Activated naive CD4-positive, alpha-beta T cell treated with anti-CD3 and anti-CD28 coated beads, Interleukin-2, amount 50 U/mL, for 16 hours (primary cell): ENCODE results near the gene FNDC3B.

Experiments used
- DNase-seq: peaks from one replicate; pipeline ENCODE4 v3.0.0-alpha.2; 2020

FNDC3B gene

DNA sequence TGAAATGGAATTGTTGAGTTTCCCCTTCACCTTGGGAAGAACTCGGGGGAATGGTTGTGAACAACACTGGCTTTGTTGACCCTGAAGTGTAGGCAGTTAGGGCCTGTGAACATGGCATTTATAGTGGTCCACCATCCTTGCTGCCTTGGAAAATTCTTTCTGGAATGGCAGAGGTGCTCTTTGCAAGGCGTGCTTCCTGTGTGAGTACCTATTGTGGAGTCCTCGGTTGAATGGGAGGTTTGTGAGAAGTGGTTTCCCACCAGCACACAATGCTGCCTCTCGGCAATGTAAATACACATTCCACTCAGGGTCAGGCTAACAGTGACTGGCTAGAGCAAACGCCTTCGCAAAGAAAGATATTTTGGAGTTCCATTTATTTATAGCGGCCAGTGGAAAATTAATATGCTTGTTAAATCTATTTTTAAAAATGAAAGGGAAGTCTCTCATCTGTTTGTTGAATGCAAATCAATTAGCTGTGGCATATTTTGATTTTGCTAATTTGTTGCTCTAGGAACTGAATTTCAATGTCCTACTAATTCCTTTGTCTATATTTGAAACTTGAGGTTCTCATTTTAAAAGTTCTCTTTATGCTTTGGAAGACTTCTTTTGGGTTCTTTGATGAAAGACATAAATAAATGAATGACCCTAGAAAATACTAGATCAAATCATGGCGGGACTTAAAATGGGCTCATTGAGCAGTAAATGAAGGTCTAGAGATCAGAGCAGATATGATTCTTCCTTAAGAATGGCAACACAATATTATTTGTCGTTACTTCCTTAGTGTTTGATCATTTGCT, 59.5 kb downstream of the FNDC3B start:
- no peak for DNase-seq

DNA sequence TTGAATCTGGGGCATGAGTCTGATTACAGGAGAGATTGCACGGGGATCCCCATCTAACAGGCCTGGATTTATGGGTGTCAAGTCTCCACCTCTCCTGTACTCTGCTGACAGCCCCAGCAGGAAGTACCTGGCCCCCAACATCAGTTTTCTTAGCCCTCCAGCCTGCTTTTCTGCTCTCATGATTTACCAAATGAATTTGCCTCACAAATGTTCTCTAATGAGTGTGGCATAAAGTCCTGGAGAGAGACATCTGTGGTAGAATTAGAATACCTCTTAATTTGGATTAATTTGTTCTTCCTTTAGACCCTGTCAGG, 60.1 kb downstream of the FNDC3B start:
- DNase-seq = no peak

DNA sequence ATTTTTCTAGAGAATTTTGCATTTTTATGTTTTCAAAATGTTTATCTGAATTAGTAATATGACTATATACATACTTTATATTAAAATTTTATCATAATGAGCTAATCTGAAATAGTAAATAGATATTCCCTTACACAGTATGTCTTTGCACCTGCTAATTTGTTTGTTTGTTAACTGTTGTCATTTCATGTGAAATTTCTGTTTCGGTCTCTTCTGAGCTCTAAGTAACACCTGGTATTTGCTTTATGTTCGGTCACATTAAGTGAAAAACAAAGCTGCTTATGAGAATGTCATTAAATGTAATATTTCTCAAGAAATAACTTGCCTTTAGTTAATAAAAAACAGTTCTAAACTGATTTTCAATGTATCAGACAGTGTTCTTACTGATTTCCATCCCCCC, 61.1 kb downstream of the FNDC3B start:
- no peak for DNase-seq

DNA sequence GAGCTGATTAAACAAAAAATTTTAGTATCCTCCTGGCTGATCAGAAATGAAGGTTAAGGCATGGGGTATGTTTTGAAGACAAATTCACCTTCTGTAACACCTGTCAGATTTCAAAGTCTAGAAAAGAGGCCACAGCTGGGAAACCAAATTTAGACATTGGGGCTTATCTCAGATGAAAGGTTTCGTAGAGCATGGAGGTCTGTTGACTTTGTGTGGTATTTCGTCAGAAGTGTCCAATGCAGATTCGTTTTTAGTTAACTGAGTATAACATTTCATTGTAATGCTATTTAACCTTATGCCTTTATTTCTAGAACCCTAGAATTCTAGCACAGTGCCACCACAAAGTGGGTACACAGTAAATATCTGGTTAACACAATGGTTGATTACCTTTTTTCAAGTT, 61.7 kb downstream of the FNDC3B start:
- no peak for DNase-seq

DNA sequence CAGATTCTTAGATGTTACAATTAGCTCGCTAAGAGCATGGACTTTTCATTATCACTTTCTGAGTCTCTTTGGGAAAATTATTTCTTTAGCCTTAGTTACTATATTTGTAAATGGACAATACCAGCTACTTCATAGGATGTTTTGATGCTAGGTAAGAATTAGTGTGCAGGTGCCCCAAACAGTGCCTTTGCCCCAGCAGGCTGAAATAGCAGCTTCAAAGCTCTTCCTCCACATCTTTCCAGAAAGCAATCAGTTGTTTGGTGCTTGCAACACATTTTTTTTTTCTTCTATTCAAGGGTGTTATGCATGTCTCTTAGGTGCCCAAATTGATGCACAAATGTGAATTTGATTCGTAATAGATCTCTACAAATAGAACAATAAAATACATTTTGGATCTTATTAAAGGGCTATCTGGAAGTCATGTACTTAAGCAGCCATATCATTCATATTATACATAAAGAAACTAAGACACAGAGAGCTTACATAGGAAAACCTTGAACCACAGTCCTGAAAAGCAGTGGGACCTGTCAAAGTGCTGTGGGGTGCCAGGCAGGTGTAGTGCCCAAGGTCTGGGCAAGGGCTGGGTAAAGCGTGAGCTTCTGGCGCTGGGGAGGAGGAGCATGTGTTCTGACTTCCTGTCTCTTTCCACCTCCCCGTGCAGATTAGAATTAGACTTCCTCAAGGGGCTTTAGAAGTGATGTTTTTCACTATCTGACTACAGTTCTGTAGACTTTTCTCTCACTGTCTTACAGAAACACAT, 62.9 kb downstream of the FNDC3B start:
- peak; percentile 24 for DNase-seq

DNA sequence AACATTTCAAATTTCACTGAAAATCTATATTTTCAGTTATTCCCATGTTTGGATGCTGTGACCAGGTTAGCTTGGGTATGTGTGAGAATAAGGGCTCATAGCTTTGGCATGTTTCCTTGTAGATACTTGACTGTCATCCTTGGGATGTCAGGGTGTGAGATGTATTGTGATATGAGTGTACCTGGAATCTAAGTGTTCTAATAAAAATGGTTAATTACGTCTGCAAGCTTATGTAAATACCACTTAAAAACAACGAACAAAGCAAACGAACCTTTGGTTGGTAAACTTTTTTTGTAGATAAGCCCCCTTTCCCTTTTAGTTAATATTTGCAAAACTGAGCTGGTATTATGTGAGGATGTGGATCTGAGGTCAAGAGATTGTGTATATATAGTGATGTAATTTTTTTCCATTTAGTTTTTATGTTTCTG, 63.5 kb downstream of the FNDC3B start:
- no peak for DNase-seq

DNA sequence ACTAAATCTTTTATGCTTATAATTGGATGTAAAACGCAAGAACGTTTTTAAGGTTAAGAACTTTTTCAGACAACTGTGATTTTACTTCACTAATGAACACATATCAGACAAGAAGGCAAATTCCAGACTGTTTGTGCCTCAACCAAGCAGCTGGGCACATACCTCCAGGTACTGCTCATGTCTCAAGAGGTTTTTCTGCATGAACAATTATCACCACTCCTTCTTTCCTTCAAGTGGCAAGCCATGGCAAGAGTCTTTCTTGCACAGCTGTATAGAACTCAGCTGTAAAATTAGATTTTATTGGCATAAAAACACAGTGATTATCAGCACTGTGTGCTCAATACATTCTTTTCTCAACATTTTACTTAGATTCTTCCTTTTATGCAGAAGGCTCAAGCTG, 64.3 kb downstream of the FNDC3B start:
- DNase-seq = no peak

DNA sequence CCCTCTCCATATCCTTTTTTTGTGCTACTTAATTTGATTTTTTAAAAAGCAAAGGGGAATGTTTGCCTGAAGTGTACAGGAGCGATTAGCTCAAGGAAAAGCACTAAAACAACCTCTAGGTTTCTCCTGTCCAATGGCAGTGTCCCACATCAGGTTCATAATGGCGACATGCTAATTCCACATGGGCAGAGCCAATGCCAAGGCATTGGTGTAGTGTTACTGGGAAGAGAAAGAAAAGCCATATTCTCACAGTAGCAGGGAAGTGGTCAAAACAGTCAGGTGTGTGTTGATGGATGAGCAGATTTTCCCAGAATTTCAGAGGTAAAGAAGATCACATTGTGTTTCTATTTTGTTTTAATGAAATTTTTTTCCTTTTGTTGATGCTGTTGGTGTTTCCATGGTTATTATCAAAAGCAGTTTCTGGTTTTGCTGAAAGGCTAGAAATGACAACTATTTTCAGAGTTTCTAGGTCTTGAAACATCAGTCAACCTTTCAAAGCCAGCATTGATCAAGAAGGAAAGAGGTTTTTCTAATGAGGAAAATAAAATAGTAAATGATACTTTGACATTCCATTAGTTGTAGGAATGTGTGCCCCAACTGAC, 65.2 kb downstream of the FNDC3B start:
- DNase-seq = no peak

DNA sequence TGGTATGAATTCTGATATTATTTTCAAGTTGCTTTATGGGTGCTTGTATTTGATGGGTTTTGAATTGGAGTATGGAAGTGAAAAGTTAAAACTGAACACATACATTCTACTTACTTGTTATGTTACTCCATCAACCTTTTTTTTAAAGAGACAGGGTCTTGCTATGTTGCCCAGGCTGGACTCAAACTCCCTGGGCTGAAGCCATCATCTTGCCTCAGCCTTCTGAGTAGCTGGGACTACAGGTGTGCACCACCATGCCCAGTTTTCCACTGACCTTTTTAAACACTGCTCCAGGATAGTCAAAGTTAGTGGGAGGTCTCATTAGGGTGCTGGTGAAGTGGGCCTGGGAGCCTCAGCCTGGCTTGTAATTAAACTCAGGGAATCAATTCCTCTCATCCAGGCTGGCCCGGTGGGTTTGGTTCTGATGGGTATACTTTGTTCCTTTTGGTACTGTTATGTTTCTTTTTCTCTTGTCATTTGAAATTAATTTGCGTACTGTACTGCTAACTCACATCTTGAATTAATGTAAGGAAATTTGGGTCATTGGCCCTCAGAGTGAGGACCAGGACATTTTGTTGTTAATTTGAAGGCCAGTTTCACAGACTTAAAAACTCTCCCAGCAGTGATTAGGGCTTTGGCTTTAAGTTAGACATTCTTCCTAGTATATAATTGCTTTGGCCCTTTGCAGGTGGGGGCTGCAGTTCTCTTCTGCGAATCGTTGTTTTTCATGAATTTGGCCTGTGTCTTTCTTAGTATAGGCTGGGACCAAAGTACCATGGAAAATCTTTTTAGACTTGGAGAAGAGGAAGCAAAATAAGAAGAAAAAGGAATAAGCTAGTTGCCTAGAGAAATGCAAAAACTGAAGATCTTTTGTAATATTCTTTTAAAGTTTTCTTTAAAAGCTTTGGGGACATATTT, 66.9 kb downstream of the FNDC3B start:
- no peak for DNase-seq

DNA sequence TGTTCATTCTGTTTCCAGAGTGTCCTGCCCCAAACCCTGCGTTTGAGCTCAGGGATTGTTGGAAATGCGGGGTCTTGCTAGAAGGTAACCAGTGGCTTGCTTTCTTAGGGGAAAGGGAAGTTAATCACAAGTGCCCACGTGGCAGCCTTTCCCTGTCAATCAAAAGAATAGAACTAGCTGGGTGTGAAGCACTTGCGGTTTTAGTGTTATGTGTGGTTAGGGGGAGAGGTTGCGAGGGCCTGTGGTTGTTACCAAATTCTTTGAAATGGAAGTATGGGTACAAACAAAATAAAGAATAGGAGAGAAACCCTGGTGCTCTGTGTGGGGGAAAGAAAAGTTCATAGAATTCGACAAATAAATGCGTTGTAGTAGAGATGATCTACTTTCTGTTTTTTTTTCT, 67.6 kb downstream of the FNDC3B start:
- peak; percentile 43 for DNase-seq

DNA sequence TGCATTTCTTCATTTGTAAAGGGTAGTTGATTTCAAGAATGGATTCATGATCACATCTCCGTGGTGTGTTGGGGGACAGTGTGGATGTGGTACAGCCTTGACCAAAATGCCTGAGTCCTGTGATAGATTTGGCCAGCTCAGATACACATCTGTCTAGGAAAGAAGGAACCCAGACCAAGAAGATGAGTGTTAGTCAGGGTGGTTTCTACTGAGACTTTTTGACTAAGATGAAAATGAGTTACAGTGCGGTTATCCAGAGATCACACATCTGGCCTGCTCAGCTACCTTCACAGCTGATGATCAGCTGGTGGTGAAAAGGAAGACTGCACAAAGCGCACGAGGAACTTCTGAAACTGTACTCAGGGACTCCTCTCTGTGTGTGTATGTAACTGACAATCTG, 68.0 kb downstream of the FNDC3B start:
- peak; percentile 54 for DNase-seq

DNA sequence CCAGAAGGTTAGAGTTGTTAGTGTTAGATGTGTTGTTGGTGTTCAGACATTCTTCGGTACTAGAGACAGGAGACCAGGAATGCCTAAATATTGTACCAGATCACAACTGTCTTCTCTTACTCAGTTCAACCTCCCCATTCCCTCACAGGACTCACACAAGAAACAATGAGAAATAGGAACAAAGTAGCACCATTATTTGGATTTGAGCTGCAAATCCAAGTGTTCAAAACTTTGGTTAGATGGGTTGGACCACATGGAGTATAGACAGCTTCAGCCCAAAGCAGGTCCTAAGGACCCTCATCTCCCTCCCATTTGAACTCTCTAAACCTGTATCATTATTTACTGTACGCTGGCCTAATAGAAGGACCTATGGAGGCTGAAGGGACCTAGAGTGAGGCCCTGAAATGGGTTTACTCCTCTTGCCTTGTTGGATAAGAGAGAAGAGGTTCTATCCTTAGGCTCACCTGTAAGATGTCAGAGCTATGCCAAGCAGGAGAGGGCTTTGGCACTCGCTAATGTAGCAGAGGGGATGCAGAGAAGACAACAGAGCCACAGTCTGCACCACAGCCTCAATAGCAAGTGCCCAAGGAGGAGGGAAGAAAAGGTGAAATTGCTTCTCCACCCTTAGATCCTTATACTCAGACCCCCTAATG, 70.9 kb downstream of the FNDC3B start:
- DNase-seq = no peak

DNA sequence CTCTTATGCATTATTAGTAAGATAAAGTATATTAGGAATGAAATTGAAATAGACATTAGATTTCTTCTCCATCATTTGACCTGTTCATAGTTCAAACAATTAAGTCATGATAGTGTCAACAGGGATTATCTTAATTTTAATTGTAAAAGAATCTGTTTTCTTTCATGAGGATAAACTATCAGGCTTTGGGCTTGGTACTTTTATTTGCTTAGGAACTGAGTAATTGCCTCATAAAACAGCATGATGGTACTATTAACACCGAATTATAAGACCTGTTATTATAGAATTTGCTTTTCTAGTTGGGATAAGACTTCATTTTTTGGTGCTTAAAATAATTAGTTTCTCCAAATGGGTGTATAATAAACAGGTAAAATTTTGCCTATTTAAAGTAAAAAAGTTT, 71.8 kb downstream of the FNDC3B start:
- no peak for DNase-seq

DNA sequence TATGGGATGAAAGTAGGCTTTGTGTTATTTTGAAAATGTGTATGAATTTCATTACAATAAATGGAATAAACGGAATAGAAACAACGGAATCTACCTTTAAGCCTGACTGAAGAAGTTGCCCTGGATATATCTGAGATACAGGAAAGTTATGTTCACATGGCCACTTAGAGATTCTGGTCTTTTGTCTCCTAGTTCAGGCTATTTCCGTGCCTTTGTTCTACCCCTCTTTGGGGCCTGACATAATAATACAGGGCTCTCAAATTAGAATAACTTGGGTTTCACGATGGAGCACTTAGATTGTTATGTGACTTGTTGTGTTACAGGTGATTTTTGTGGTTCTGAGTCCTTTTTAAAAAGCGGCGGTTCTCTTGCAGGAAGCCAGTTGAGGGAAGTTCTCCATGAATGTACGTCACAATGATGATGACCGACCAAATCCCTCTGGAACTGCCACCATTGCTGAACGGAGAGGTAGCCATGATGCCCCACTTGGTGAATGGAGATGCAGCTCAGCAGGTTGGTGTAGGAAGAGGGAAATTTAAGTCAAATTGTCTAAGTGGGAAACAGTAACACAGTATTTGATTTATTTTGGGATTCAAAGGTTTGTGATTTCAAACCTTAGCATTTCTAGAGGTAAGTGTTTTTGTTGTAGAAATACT, 72.8 kb downstream of the FNDC3B start:
- no peak for DNase-seq

DNA sequence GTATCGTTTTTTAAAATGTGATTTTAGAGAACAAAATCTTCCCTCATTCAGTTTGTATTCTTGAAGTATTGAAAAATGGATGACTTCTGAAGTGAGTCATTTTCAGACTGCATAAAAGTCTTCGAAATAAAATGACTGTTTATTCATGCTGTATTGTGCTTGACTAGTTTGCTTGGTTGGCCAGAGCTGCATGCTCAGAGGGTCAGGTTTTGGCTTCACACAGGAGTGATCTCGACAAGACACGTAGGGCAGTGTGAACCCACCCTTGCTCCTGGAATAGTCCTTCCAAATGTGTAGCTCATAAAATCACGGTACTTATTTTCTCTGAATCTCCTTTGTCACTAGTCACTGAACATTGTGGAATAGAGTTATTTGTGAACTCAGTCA, 73.3 kb downstream of the FNDC3B start:
- no peak for DNase-seq

DNA sequence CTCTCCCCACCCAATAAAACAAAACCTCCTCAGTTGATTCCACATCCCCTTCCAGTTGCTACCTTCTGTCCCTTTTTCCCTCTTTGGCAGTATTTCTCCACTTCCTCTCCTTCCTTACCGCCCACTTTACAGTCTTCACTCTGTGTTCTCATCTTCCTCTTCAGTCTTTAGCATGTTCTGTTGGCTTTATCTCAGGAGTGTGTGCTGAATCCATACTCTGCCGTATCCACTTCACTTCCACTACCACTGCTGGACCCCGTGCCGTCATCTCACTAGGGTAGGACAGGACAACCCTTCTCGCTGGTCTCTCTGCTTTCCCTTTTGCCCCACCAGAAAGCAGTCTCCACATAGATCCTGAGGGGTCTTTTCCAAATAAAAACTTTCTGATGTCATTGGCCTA, 74.3 kb downstream of the FNDC3B start:
- DNase-seq = no peak

DNA sequence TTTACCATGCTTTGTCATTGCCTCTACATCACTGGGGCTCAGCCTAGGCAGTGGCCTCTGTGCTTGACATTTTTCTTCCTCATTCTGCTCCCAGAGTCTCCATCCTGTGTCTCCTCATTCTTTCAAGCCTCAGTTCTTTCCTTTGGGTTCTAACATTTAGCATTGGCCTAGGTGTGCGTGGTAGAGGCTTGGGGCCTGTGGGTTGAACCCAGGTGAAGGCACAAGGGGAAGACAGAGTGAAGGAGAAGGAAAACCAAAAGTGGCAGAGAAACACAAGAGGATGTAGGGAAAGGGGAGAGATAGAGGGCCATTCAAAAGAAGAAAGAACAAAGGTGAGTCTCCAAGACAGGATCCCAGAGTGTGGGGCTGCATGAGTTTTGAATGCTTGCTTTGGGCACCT, 75.7 kb downstream of the FNDC3B start:
- DNase-seq = no peak

DNA sequence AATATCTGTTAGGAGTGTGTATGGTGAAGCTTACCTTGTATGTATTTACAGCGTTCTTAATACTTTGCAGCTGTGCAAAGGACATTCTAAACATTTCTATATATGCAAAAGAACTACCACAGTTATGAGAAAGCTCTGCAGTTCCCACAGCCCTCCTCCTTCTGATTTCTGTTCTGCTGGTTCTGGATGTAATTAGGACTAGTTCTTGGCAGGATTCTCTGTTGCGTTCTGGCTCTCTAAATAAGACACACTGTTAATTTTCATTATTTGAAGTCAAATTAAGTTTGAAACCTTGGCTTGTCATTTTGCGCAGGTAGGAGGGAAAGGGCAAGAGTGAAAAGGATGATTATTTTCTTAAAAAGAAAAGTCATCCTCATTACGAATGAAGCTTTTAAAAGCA, 76.4 kb downstream of the FNDC3B start:
- no peak for DNase-seq

DNA sequence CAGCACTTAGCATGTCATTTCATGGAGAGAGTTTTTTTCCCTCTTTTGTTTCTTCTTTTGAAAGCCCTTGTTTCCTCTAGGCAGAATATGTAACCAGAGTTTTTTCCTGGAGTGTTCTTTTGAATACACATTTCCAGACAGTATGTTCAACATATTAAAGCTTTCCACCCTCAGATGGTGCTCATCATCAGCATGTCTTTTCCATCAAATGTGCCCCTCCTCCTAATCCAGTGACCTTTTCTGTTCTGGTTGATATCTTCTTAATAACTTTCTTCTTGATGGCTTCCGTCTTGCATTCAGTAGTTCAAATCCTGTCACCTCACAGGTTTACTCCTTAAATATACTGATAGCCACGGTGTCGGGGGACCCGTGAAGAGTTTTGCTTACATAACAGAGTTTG, 78.6 kb downstream of the FNDC3B start:
- no peak for DNase-seq

DNA sequence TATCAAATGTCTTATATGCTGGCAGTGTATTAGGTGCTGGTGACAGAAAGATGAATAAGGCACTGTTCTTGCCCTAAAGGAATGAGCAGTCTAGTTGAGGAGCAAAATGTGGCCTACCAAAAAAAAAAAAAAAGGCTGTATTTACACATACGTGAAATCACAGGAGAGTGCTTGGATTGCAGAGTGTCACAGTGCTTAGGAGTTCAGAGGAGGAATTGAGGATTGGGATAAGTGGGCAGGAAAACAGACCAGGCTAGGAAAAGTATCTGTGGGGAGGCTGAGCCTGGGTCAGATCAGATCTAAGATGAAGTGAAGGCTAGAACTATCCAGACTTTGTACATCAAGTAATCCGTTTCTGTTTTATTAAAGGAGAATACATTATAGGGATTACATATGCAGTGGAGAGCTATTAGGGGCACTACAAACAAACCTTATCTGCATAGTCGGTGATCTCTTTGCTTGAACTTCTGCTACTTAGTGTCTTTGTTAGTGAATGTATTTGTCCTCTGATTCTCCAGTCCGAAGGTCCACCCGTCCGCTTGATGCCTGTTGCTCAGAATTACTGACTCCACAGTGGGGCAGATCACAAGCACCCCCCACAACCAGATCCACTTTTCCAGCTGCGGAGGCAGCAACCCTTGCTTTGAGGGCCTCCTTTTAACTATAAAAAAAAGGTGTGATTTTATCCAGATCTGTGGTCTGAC, 80.0 kb downstream of the FNDC3B start:
- no peak for DNase-seq

DNA sequence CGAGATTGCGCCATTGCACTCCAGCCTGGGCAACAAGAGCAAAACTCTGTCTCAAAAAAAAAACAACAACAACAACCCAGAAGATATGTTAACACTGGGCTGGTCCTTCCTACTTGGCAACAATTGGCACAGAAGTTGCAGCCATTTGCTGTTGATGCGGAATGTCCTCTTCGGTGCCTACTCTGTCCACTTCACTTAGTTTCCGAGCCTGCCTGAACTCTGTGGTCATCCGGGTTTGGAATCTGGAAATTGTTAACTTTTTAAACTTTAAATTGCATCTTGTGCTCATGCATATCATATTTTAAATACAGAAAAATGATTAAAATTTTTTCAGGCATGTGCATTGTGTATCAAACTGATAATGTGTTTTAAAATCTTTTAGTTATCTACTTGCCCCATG, 81.5 kb downstream of the FNDC3B start:
- DNase-seq = no peak

DNA sequence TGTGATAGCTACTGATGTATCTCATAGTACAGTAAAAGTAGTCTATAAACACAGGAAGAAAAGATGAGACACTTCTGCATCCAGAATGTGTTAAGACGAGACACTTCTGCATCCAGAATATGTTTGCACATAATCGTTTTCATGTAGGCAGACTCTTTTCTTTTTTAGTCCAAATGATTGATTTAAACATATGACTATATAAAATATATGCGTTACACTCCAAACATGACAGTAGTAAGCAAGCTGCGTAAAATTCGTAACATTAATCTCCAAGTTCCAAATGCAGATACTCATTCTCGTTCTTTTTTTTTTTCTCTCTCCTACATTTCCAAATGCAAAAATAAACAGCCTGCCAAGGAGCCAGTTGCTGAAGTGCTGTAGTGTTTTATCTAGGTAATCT, 82.6 kb downstream of the FNDC3B start:
- DNase-seq = no peak
